Mucosa of stomach (tissue), 1 donor: ENCODE results near the gene ABCG5.

Experiments used
- H3K27me3 ChIP-seq: one replicate; pipeline ENCODE4 v1.7.0; 2013; ENCODE audit warnings: mild to moderate bottlenecking, low read length; ENCODE audit not compliant: control insufficient read depth, insufficient read depth
- H3K36me3 ChIP-seq: one replicate; pipeline ENCODE4 v1.7.0; 2013; ENCODE audit warnings: low read length; ENCODE audit not compliant: control insufficient read depth, insufficient read depth
- H3K4me1 ChIP-seq: one replicate; pipeline ENCODE4 v1.7.0; 2013; ENCODE audit warnings: mild to moderate bottlenecking, low read length; ENCODE audit not compliant: control insufficient read depth, insufficient read depth
- H3K4me3 ChIP-seq: one replicate; pipeline ENCODE4 v1.7.0; 2013; ENCODE audit warnings: low read length
- H3K9ac ChIP-seq: one replicate; pipeline ENCODE4 v1.7.0; 2013; ENCODE audit warnings: mild to moderate bottlenecking, low read length, moderate library complexity
- H3K9me3 ChIP-seq: one replicate; pipeline ENCODE4 v1.7.0; 2013; ENCODE audit warnings: mild to moderate bottlenecking, low read length, moderate library complexity; ENCODE audit not compliant: control insufficient read depth
- donor health status: Pancreatic carcinoma.

The ABCG5 gene

DNA sequence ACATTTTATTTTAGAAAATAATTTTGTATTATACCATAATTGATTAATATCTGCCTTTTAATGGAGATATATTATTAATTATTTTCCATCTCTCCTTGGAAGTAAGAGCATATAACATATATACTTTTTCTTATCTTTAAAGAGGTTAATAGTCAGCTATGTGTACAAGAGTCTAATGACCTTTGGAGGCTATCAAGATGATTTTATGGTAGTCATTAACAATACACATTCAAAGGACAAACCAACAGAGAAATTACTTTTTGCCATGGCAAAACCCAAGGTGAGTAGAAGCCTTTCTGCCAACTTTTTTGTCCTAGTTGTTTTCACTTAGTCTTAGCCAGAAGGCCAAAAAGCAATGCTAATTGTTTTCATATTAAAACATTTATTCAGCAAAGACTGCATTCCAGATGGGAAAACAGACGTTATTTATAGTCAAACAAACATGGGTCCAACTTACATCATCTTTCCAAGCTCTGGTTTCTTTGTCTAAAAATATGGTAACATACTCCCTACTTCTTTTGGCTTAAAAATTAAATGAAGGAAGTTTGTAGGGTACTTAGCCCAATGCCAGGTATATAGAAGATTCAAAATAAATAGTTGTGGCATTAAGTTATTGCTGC, 74.4 kb downstream of the ABCG5 start:
- Histone ChIP-seq H3K4me1 (peaks cover 2% of the 10 kb centered on the region), H3K27me3 (no peaks in the 10 kb centered on the region), H3K9me3 (no peaks in the 10 kb centered on the region), H3K4me3 (no peak overlapping the region), H3K9ac (no peak overlapping the region), H3K36me3 (no peaks in the 10 kb centered on the region)

DNA sequence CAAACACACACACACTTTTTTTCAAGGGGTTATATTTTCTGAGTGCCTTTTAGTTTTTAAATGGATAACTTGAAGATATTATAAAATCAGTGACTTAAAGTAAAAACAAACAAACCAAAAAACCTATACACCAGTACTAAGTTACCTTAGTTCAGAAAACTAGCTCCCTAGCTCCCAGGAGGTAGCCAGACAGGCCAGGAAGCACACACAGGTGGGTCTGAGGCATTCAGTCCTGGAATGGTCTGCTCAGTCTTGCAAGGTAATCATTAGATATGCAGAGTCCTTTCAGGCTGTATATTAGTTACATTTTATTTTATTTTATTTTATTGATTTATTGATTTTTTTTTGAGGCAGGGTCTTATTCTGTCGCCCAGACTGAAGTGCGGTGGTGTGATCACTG, 75.5 kb downstream of the ABCG5 start:
- Histone ChIP-seq H3K36me3 (no peaks in the 10 kb centered on the region), H3K27me3 (no peaks in the 10 kb centered on the region)

More for the DNA sequence above, 75.5 kb downstream of the ABCG5 start:
- Histone ChIP-seq H3K9me3 (no peaks in the 10 kb centered on the region), H3K4me1 (peaks cover 7% of the 10 kb centered on the region), H3K9ac (no peak overlapping the region), H3K4me3 (no peak overlapping the region)
